Thyroid gland (tissue), 4 donors: ENCODE results near the gene ZNF185. TPM values are rescaled to one million over a fixed set of nuclear protein-coding genes. Genes with fewer than 3 reads are reported as not detected.
A peak's percentile ranks its signal among the peaks of the same experiment; 100 is the strongest.

Source experiments
- DNase-seq, 2 donors: peaks; one replicate each; pipeline ENCODE4 v3.0.0-alpha.2; 2019
- H3K27ac ChIP-seq, 3 donors: fragments of 200-600 bp; sonication (generic); 1 replicate in 2 of 3; 2 replicates in 1 of 3; pipeline ENCODE4 v1.5.1; 2016 to 2019; ENCODE audit warnings: mild to moderate bottlenecking in 1 of 3, moderate library complexity in 1 of 3
- H3K27me3 ChIP-seq: fragments of 200-600 bp; sonication (generic); one replicate; pipeline ENCODE4 v1.5.1; 2019
- H3K36me3 ChIP-seq, 2 donors: fragments of 200-600 bp; sonication (generic); one replicate each; pipeline ENCODE4 v1.5.1; 2016 to 2019
- H3K4me1 ChIP-seq, 2 donors: fragments of 200-600 bp; sonication (generic); one replicate each; pipeline ENCODE4 v1.5.1; 2017 to 2019
- H3K4me3 ChIP-seq, 3 donors: fragments of 200-600 bp; sonication (generic); replicated peaks in 1 of 3; 1 replicate in 2 of 3; 2 replicates in 1 of 3; pipeline ENCODE4 v1.5.1; 2016; ENCODE audit warnings: mild to moderate bottlenecking in 1 of 3
- H3K9me3 ChIP-seq: fragments of 200-600 bp; sonication (generic); one replicate; pipeline ENCODE4 v1.5.1; 2017
- POLR2A ChIP-seq, 2 donors: fragments of 450-650 bp; IDR thresholded peaks; one replicate each; pipeline ENCODE4 v1.6.1; 2017; ENCODE audit warnings: antibody characterized with exemption in 2 of 2, mild to moderate bottlenecking in 2 of 2, moderate library complexity in 1 of 2
- WGBS, 2 donors: methylation state at CpG; one replicate each; pipeline ENCODE4 v1.1.5; 2017; 5-methylcytosine and 5-hydroxymethylcytosine counted together
- intact Hi-C: fragments of 100-400 bp; cut with DNase I; formaldehyde crosslinking; loops from one replicate; pipeline ENCODE4 v1.15.1; 2023
- total RNA-seq, 4 donors: library from RNA; depleted of rRNA; stranded (reverse); fragments of >200 nt; gene quantifications; one replicate each; pipeline ENCODE4 v1.2.3, GENCODE V29; 2016
- TF ChIP-seq, protein P1 (sequence below), 6 experiments: fragments of 200-600 bp in 3 of 6; fragments of 450-650 bp in 3 of 6; sonication (generic) in 3 of 6; IDR thresholded peaks; one replicate each; pipeline ENCODE4 v1.5.1; 2016 to 2019; ENCODE audit warnings: antibody characterized with exemption in 6 of 6, mild to moderate bottlenecking in 2 of 6, inconsistent platforms in 1 of 6, moderate library complexity in 1 of 6

The ZNF185 gene
- 10 to 100 TPM; 23.2 to 70.4 (median 39.0) TPM for total RNA-seq

DNA sequence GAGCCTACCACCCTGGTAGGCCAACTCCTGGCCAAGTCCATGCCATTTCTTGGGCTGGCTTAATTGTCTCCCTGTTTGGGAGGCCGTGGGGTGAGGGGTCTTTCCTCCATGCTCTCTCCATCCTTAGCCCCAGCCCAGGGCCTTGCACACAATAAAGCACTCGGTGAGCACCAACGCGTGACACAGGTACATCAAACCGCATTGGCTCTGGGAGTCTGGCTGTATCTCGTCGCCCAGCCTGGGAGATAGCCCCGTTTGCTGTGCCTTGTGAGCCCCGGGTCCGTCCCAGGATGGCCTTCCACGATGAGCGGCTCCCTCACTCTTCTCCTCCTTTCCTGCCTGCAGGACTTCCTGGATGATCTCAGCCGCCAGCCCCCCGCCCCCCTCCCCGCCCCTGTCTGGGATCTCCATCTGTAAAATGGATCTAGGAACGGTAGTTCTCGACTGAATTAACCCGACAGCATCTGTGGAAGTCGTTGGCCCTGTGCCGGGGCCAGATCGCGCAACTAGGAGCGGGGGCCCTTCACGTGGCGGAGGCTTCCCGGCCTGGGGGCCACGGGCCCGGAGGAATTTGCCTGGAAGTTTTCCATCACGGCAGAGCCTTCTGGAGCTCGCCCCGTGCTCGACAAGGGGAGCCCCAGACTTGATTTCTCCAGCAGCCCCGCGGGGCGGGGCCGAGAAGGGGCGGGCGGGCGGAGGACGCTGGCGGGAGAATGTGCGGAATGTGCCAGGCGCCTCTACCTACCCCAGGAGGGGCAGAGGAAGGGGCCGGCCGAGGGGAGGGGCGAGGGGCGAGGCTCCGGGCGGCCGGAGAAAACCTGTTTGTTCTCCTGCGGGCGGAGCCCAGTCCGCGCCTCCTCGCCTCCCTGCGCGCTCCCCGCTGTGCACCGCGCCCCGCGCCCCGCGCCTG lies at the start of gene ZNF185:
ZNF185 (plus strand) TSS at position 846 of the 910 bp plus-strand sequence. CDS start 16,423 bp downstream, outside the sequence.
- Histone ChIP-seq H3K27me3 (no peaks in the 10 kb centered on the region), H3K4me1 (peaks cover 0 to 12% of the 10 kb centered on the region in 2 donors), H3K36me3 (no peaks in the 10 kb centered on the region), H3K4me3 (peak within 1 kb of the TSS in 1 of 3 donors; percentile 21), H3K9me3 (no peaks in the 10 kb centered on the region), H3K27ac (peak within 1 kb of the TSS in 1 of 3 donors; percentile 58)
- whole genome bisulfite sequencing, 2 donors = 39% methylated on average over 13 of the region's 64 CpGs; no CpG with 5 or more reads in 1 of the 2 donors
- TF ChIP-seq, protein P1, sequence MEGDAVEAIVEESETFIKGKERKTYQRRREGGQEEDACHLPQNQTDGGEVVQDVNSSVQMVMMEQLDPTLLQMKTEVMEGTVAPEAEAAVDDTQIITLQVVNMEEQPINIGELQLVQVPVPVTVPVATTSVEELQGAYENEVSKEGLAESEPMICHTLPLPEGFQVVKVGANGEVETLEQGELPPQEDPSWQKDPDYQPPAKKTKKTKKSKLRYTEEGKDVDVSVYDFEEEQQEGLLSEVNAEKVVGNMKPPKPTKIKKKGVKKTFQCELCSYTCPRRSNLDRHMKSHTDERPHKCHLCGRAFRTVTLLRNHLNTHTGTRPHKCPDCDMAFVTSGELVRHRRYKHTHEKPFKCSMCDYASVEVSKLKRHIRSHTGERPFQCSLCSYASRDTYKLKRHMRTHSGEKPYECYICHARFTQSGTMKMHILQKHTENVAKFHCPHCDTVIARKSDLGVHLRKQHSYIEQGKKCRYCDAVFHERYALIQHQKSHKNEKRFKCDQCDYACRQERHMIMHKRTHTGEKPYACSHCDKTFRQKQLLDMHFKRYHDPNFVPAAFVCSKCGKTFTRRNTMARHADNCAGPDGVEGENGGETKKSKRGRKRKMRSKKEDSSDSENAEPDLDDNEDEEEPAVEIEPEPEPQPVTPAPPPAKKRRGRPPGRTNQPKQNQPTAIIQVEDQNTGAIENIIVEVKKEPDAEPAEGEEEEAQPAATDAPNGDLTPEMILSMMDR (IDR thresholded peaks at IDR 0.05) = no peak
- TF ChIP-seq POLR2A (IDR thresholded peaks at IDR 0.05) = no peak
- intact Hi-C loops = no loop called here
- peak; percentile 87 for DNase-seq

DNA sequence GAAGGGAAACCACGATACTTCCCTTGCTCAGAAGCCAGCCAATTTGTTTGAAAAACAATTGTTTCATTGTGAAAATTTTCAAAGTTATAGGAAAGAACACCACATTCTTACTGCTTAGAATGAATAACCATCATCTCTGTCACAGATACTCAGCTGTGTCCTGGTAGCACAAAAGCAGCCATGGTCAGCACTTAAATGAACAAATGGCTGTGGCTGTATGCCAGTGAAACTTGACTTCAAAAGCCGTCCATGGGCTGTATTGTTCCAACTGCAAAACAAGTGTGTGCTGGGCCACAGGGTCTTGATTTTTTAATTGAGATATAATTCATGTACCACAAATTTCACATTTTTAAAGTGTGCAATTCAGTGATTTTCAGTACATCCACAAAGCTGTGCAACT lies 47.4 kb upstream of the ZNF185 start:
- 54 to 84% methylated on average over 2 of the region's 2 CpGs for WGBS, 2 donors
- Histone ChIP-seq H3K27me3 (no peaks in the 10 kb centered on the region), H3K27ac (no peak overlapping the region), H3K4me1 (no peaks in the 10 kb centered on the region), H3K36me3 (no peaks in the 10 kb centered on the region), H3K9me3 (no peaks in the 10 kb centered on the region), H3K4me3 (no peak overlapping the region)
- DNase-seq = no peak
- intact Hi-C loops = no loop called here
- TF ChIP-seq POLR2A (IDR thresholded peaks at IDR 0.05) = no peak
- TF ChIP-seq, protein P1 (IDR thresholded peaks at IDR 0.05) = no peak

DNA sequence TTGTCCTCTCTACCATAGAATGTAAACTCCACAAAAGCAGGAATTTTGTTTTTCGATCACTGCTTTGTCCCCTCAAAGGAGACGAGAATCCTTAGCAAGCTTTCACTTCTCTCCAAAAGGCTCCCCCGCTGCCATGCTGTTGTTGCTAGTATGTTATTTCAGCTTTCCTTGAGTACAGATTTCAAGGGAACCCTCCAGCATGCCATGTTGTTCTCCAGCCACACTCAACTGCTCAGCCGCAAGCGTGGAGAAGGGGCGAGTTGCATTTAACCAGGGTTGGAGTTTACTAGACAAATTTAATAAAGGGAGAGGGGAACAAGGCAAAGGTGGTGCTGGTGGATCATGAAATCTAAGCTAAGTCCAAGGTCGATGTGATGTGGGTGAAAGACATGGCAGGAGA lies 43.9 kb upstream of the ZNF185 start:
- TF ChIP-seq POLR2A (IDR thresholded peaks at IDR 0.05) = no peak
- TF ChIP-seq, protein P1 (IDR thresholded peaks at IDR 0.05) = no peak
- intact Hi-C loops = no loop called here
- no peaks in the 10 kb centered on the region for H3K27me3 ChIP-seq
- H3K36me3 ChIP-seq = no peaks in the 10 kb centered on the region
- H3K9me3 ChIP-seq = no peaks in the 10 kb centered on the region
- no peaks in the 10 kb centered on the region for H3K4me1 ChIP-seq
- no peak overlapping the region for H3K4me3 ChIP-seq
- peak; percentile 70 to 72 for DNase-seq
- H3K27ac ChIP-seq = peak overlapping the region; percentile 49 to 64 (median 61)
- 37 to 43% methylated on average over 7 of the region's 7 CpGs for WGBS, 2 donors

DNA sequence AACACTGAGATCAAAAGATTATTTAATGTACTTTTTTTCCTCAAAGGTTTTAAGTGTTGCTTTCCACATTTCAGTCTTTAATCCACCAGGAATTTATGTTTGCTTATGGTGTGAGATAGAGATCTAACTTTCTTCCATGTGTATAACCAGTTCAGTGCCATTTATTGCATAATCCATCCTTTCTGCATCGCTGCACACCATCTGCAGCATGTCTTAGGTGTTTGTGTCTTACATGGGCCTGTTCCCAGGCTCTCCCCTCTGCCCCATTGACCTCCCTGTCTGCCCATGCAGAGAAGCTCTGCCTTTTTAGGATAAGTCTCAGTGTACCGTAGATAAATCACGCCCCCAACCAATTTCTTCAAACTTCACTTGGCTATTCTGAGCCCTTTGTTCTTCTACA lies 36.8 kb upstream of the ZNF185 start:
- 48 to 70% methylated on average over 3 of the region's 3 CpGs for WGBS, 2 donors
- Histone ChIP-seq H3K36me3 (no peaks in the 10 kb centered on the region), H3K4me1 (no peaks in the 10 kb centered on the region), H3K9me3 (no peaks in the 10 kb centered on the region), H3K4me3 (no peak overlapping the region), H3K27me3 (no peaks in the 10 kb centered on the region), H3K27ac (no peak overlapping the region)
- intact Hi-C loops = no loop called here
- peak in 1 of 2 donors; percentile 25 for DNase-seq
- TF ChIP-seq, protein P1 (IDR thresholded peaks at IDR 0.05) = no peak
- TF ChIP-seq POLR2A (IDR thresholded peaks at IDR 0.05) = no peak

DNA sequence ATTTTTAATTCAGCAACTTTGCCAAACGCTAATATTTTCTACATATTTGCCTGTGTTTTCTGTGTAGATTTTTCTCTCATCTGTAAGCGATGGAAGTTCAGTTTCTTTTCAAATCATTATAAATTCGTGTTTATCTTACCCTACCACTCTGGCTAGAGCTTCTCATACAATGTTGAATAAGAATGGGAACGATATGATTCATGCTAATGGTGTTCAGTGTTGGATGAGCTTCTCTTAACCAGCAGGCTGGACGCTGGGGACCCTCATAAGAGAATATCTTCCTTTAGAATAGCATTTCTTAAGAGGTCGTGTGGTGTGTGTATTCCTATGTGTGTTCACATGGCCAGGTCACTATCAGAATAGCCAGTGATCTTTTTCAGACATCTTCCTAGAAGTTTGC lies 36.0 kb upstream of the ZNF185 start:
- H3K9me3 ChIP-seq = no peaks in the 10 kb centered on the region
- WGBS, 2 donors = 88 to 97% methylated on average over 6 of the region's 6 CpGs
- intact Hi-C loops = no loop called here
- H3K36me3 ChIP-seq = peaks cover 0 to 4% of the 10 kb centered on the region in 2 donors
- H3K27ac ChIP-seq = no peak overlapping the region
- no peaks in the 10 kb centered on the region for H3K27me3 ChIP-seq
- no peaks in the 10 kb centered on the region for H3K4me1 ChIP-seq
- H3K4me3 ChIP-seq = no peak overlapping the region
- TF ChIP-seq, protein P1 (IDR thresholded peaks at IDR 0.05) = no peak
- TF ChIP-seq POLR2A (IDR thresholded peaks at IDR 0.05) = no peak
- no peak for DNase-seq
